Neuronal stem cell (in vitro differentiated cells): ENCODE results near the gene NFX1.

Experiments used
- DNase-seq: peaks from one replicate; pipeline ENCODE4 v3.0.0-alpha.2; 2013; ENCODE audit warnings: low spot score
- H2AFZ ChIP-seq: one replicate; pipeline ENCODE4 v1.6.1; 2013; ENCODE audit warnings: mild to moderate bottlenecking, low read length, inconsistent platforms
- H2AK5ac ChIP-seq: 2 replicates; pipeline ENCODE4 v1.6.1; 2013; ENCODE audit warnings: low read depth, mild to moderate bottlenecking, inconsistent platforms, low read length, moderate library complexity, mixed read lengths
- H2BK120ac ChIP-seq: 2 replicates; pipeline ENCODE4 v1.6.1; 2013; ENCODE audit warnings: low read depth, mild to moderate bottlenecking, inconsistent platforms, low read length, moderate library complexity, mixed read lengths
- H2BK12ac ChIP-seq: one replicate; pipeline ENCODE4 v1.6.1; 2013; ENCODE audit warnings: low read length, inconsistent platforms
- H2BK15ac ChIP-seq: 2 replicates; pipeline ENCODE4 v1.6.1; 2013; ENCODE audit warnings: mild to moderate bottlenecking, low read length, inconsistent platforms, mixed read lengths
- H2BK5ac ChIP-seq: one replicate; pipeline ENCODE4 v1.6.1; 2013; ENCODE audit warnings: inconsistent platforms, mild to moderate bottlenecking, low read length, moderate library complexity
- H3K14ac ChIP-seq: one replicate; pipeline ENCODE4 v1.6.1; 2013; ENCODE audit warnings: low read length, inconsistent platforms
- H3K18ac ChIP-seq: 2 replicates; pipeline ENCODE4 v1.6.1; 2013; ENCODE audit warnings: low read length, inconsistent platforms
- H3K23ac ChIP-seq: 2 replicates; pipeline ENCODE4 v1.6.1; 2013; ENCODE audit warnings: low read depth, mild to moderate bottlenecking, mixed read lengths, low read length, inconsistent platforms; ENCODE audit not compliant: poor library complexity
- H3K27ac ChIP-seq: replicated peaks from 3 replicates; pipeline ENCODE4 v1.5.1; 2013; ENCODE audit warnings: low read length, inconsistent platforms
- H3K27me3 ChIP-seq, 3 experiments: 2 replicates each; pipeline ENCODE4 v1.6.1; 2013; ENCODE audit warnings: low read length in 3 of 3, mild to moderate bottlenecking in 2 of 3, inconsistent platforms in 1 of 3, low read depth in 1 of 3, mixed read lengths in 1 of 3, moderate library complexity in 1 of 3; ENCODE audit not compliant: control insufficient read depth in 3 of 3, insufficient read depth in 3 of 3
- H3K36me3 ChIP-seq, 2 donors: replicated peaks in 1 of 2; 2 replicates each; pipeline ENCODE4 v1.6.1; 2013; ENCODE audit warnings: low read length in 2 of 2; ENCODE audit not compliant: control insufficient read depth in 2 of 2, insufficient read depth in 2 of 2
- H3K4ac ChIP-seq: 2 replicates; pipeline ENCODE4 v1.6.1; 2013; ENCODE audit warnings: inconsistent platforms, mild to moderate bottlenecking, low read length, moderate library complexity
- H3K4me1 ChIP-seq, 2 donors: 1 replicate in 1 of 2; 2 replicates in 1 of 2; pipeline ENCODE4 v1.6.1; 2013; ENCODE audit warnings: low read length in 2 of 2, low read depth in 1 of 2; ENCODE audit not compliant: control insufficient read depth in 2 of 2, insufficient read depth in 1 of 2
- H3K4me2 ChIP-seq: one replicate; pipeline ENCODE4 v1.6.1; 2013; ENCODE audit warnings: mild to moderate bottlenecking, low read length, inconsistent platforms; ENCODE audit not compliant: insufficient read depth, poor library complexity, severe bottlenecking
- H3K4me3 ChIP-seq, 2 donors: 2 replicates each; pipeline ENCODE4 v1.5.1; 2013; ENCODE audit warnings: low read length in 2 of 2, mild to moderate bottlenecking in 2 of 2, inconsistent platforms in 1 of 2, moderate library complexity in 1 of 2
- H3K79me1 ChIP-seq: one replicate; pipeline ENCODE4 v1.6.1; 2013; ENCODE audit warnings: low read depth, mild to moderate bottlenecking, inconsistent platforms, low read length, moderate library complexity
- H3K9ac ChIP-seq: one replicate; pipeline ENCODE4 v1.6.1; 2013; ENCODE audit warnings: mild to moderate bottlenecking, low read depth, low read length, inconsistent platforms; ENCODE audit not compliant: poor library complexity
- H3K9me3 ChIP-seq, 2 donors: replicated peaks in 1 of 2; 2 replicates each; pipeline versions ENCODE3 to v1.6.1; 2013; ENCODE audit warnings: low read length in 2 of 2, mild to moderate bottlenecking in 2 of 2, inconsistent platforms in 1 of 2, low read depth in 1 of 2, mixed read lengths in 1 of 2, moderate library complexity in 1 of 2; ENCODE audit not compliant: control insufficient read depth in 2 of 2, insufficient read depth in 1 of 2
- H4K8ac ChIP-seq: one replicate; pipeline ENCODE4 v1.6.1; 2013; ENCODE audit warnings: low read depth, mild to moderate bottlenecking, inconsistent platforms, low read length, moderate library complexity
- H4K91ac ChIP-seq: one replicate; pipeline ENCODE4 v1.6.1; 2013; ENCODE audit warnings: low read length, low read depth, mild to moderate bottlenecking, inconsistent platforms; ENCODE audit not compliant: poor library complexity
- WGBS, 2 donors: extraction: QIAGEN DNeasy Blood & Tissue Kit; methylation state at CpG; one replicate each; pipeline ENCODE4 v1.1.7; 2013; ENCODE audit warnings: missing lambda C conversion rate in 2 of 2, mixed read lengths in 1 of 2; ENCODE audit not compliant: insufficient read length in 2 of 2, insufficient replicate concordance in 1 of 2; ENCODE audit errors: extremely low coverage in 2 of 2; 5-methylcytosine and 5-hydroxymethylcytosine counted together

NFX1 gene

GRCh38 chr9:33265211-33265865 lies 25.0 kb upstream of the NFX1 start:
- H3K27ac ChIP-seq: peak overlapping the region; percentile 47
- no peak overlapping the region for H2BK5ac ChIP-seq
- no CpG with 5 or more reads among the region's 13 CpGs for WGBS, 2 donors
- no peak overlapping the region for H2BK12ac ChIP-seq
- H3K4me3 ChIP-seq: peak overlapping the region; percentile 81 to 85
- H3K4ac ChIP-seq: no peak overlapping the region
- H4K8ac ChIP-seq: no peak overlapping the region
- peak overlapping the region; percentile 98 for H3K9ac ChIP-seq
- no peak for DNase-seq
- H2BK15ac ChIP-seq: no peak overlapping the region
- H3K4me1 ChIP-seq: peaks cover 7 to 14% of the 10 kb centered on the region in 2 donors
- no peak overlapping the region for H3K14ac ChIP-seq
- H2AK5ac ChIP-seq: peak overlapping the region; percentile 60
- no peak overlapping the region for H2BK120ac ChIP-seq
- peaks cover 12 to 62% of the 10 kb centered on the region in 2 donors for H3K36me3 ChIP-seq
- H3K27me3 ChIP-seq: no peaks in the 10 kb centered on the region
- peak overlapping the region; percentile 70 for H3K23ac ChIP-seq
- H3K79me1 ChIP-seq: peaks cover 9% of the 10 kb centered on the region
- peak overlapping the region; percentile 80 for H3K18ac ChIP-seq
- no peak overlapping the region for H4K91ac ChIP-seq
- H3K9me3 ChIP-seq: no peaks in the 10 kb centered on the region
- peak overlapping the region; percentile 82 for H3K4me2 ChIP-seq
- H2AFZ ChIP-seq: peak overlapping the region; percentile 50

GRCh38 chr9:33267151-33267767 lies 23.1 kb upstream of the NFX1 start:
- no peak overlapping the region for H3K4me3 ChIP-seq
- no peak overlapping the region for H2AFZ ChIP-seq
- no peak overlapping the region for H3K4ac ChIP-seq
- no peak overlapping the region for H3K27ac ChIP-seq
- H4K91ac ChIP-seq: no peak overlapping the region
- DNase-seq: no peak
- H2BK120ac ChIP-seq: no peak overlapping the region
- H4K8ac ChIP-seq: no peak overlapping the region
- H3K18ac ChIP-seq: no peak overlapping the region
- no peak overlapping the region for H2BK12ac ChIP-seq
- H2AK5ac ChIP-seq: no peak overlapping the region
- no peak overlapping the region for H3K4me2 ChIP-seq
- H3K9ac ChIP-seq: no peak overlapping the region
- peaks cover 9% of the 10 kb centered on the region for H3K79me1 ChIP-seq
- no peaks in the 10 kb centered on the region for H3K27me3 ChIP-seq
- no peak overlapping the region for H3K23ac ChIP-seq
- H2BK15ac ChIP-seq: no peak overlapping the region
- H2BK5ac ChIP-seq: no peak overlapping the region
- H3K9me3 ChIP-seq: no peaks in the 10 kb centered on the region
- peaks cover 14 to 61% of the 10 kb centered on the region in 2 donors for H3K36me3 ChIP-seq
- H3K14ac ChIP-seq: no peak overlapping the region
- peaks cover 7 to 14% of the 10 kb centered on the region in 2 donors for H3K4me1 ChIP-seq

GRCh38 chr9:33270146-33270545 lies 20.2 kb upstream of the NFX1 start:
- H2AFZ ChIP-seq: no peak overlapping the region
- H2BK12ac ChIP-seq: no peak overlapping the region
- no peak overlapping the region for H2BK120ac ChIP-seq
- peaks cover 14 to 80% of the 10 kb centered on the region in 2 donors for H3K36me3 ChIP-seq
- H4K91ac ChIP-seq: no peak overlapping the region
- H3K9ac ChIP-seq: no peak overlapping the region
- no peak overlapping the region for H3K18ac ChIP-seq
- H3K4me3 ChIP-seq: no peak overlapping the region
- no peak overlapping the region for H2BK5ac ChIP-seq
- H3K79me1 ChIP-seq: peaks cover 3% of the 10 kb centered on the region
- WGBS, 2 donors: no CpG with 5 or more reads among the region's 3 CpGs
- H3K23ac ChIP-seq: no peak overlapping the region
- no peak overlapping the region for H3K27ac ChIP-seq
- no peak overlapping the region for H2AK5ac ChIP-seq
- H3K4ac ChIP-seq: no peak overlapping the region
- no peak for DNase-seq
- H2BK15ac ChIP-seq: no peak overlapping the region
- no peak overlapping the region for H3K4me2 ChIP-seq
- peaks cover 4 to 7% of the 10 kb centered on the region in 2 donors for H3K4me1 ChIP-seq
- H3K27me3 ChIP-seq: no peaks in the 10 kb centered on the region
- no peak overlapping the region for H3K14ac ChIP-seq
- H3K9me3 ChIP-seq: no peaks in the 10 kb centered on the region
- no peak overlapping the region for H4K8ac ChIP-seq

- no peak overlapping the region for H2BK5ac ChIP-seq
- no peaks in the 10 kb centered on the region for H3K9me3 ChIP-seq
- DNase-seq: no peak
- H3K18ac ChIP-seq: no peak overlapping the region
- H2BK120ac ChIP-seq: no peak overlapping the region
- H3K4me3 ChIP-seq: no peak overlapping the region
- no peak overlapping the region for H3K9ac ChIP-seq
- H4K8ac ChIP-seq: no peak overlapping the region
- no peak overlapping the region for H2AK5ac ChIP-seq
- H3K27me3 ChIP-seq: no peaks in the 10 kb centered on the region
- no peak overlapping the region for H3K23ac ChIP-seq
- no peak overlapping the region for H4K91ac ChIP-seq
- H2BK15ac ChIP-seq: no peak overlapping the region
- H2AFZ ChIP-seq: no peak overlapping the region
- no peak overlapping the region for H3K27ac ChIP-seq
- H3K14ac ChIP-seq: no peak overlapping the region
- no peak overlapping the region for H2BK12ac ChIP-seq
- no peaks in the 10 kb centered on the region for H3K4me1 ChIP-seq
- peaks cover 17 to 90% of the 10 kb centered on the region in 2 donors for H3K36me3 ChIP-seq
- no CpG with 5 or more reads among the region's 1 CpG for WGBS, 2 donors
- H3K79me1 ChIP-seq: no peaks in the 10 kb centered on the region
- H3K4ac ChIP-seq: no peak overlapping the region
- no peak overlapping the region for H3K4me2 ChIP-seq
These were observed 18.3 kb upstream of the NFX1 start for GRCh38 chr9:33272061-33272460.
